CD4-positive, alpha-beta T cell treated with Interleukin-2 at 100 ng/mL for 4 hours (primary cell): Measurements from ENCODE around the gene MRGPRD.

ENCODE experiments used
- DNase-seq: peaks from one replicate; pipeline ENCODE4 v3.0.0-alpha.2; 2020; ENCODE audit warnings: low spot score

Gene MRGPRD

GRCh38 chr11:68968306-68969250, 12.2 kb downstream of the MRGPRD start:
- DNase-seq = no peak

GRCh38 chr11:68966894-68967780, 13.6 kb downstream of the MRGPRD start:
- DNase-seq = no peak

GRCh38 chr11:68965901-68966853, 14.6 kb downstream of the MRGPRD start:
- DNase-seq = peak; percentile 11

- DNase-seq = no peak
Measured at GRCh38 chr11:68963779-68964178, 17.0 kb downstream of the MRGPRD start.

GRCh38 chr11:68962527-68963250, 18.1 kb downstream of the MRGPRD start:
- peak; percentile 31 for DNase-seq

GRCh38 chr11:68961245-68961644, 19.5 kb downstream of the MRGPRD start:
- DNase-seq = no peak

GRCh38 chr11:68960294-68961071, 20.3 kb downstream of the MRGPRD start:
- DNase-seq = no peak

GRCh38 chr11:68959465-68960293, 21.1 kb downstream of the MRGPRD start:
- no peak for DNase-seq

- DNase-seq = no peak
Measured at GRCh38 chr11:68958211-68958610, 22.6 kb downstream of the MRGPRD start.

- no peak for DNase-seq
Measured at GRCh38 chr11:68956547-68957254, 24.1 kb downstream of the MRGPRD start.

- peak; percentile 12 for DNase-seq
Measured at GRCh38 chr11:68956142-68956541, 24.6 kb downstream of the MRGPRD start.

- no peak for DNase-seq
Measured at GRCh38 chr11:68955607-68955958, 25.2 kb downstream of the MRGPRD start.

- DNase-seq = no peak
Measured at GRCh38 chr11:68954836-68955606, 25.8 kb downstream of the MRGPRD start.

- DNase-seq = no peak
Measured at GRCh38 chr11:68950762-68951161, 30.0 kb downstream of the MRGPRD start.

GRCh38 chr11:68950270-68950669, 30.5 kb downstream of the MRGPRD start:
- no peak for DNase-seq

GRCh38 chr11:68948935-68949334, 31.9 kb downstream of the MRGPRD start:
- no peak for DNase-seq

GRCh38 chr11:68948496-68948895, 32.3 kb downstream of the MRGPRD start:
- DNase-seq = no peak

GRCh38 chr11:68947151-68947550, 33.6 kb downstream of the MRGPRD start:
- no peak for DNase-seq
